ENCODE data around the gene SEMG1.

Gene SEMG1

DNA sequence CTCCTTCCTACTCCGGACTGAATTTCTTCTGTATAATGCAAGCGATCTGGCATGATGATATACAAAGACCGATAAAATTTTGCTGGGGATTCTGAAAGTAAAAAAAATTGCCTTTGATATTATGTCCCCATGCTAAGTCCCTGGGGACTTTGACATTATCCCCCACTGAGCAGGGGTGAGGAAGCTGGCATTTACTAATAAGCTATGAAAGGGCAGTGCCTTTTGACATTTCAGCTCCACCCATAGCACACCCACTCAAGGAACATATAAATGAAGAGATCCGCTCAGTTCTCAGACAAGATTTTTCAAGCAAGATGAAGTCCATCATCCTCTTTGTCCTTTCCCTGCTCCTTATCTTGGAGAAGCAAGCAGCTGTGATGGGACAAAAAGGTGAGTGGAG lies 14.2 kb downstream of the SEMG1 start, which contains the start of gene SEMG2:
TSS of gene SEMG2 (plus strand) at position 298 of the 400 bp plus-strand sequence. CDS start at position 315, 17 bp downstream.
- no peak for DNase-seq

DNA sequence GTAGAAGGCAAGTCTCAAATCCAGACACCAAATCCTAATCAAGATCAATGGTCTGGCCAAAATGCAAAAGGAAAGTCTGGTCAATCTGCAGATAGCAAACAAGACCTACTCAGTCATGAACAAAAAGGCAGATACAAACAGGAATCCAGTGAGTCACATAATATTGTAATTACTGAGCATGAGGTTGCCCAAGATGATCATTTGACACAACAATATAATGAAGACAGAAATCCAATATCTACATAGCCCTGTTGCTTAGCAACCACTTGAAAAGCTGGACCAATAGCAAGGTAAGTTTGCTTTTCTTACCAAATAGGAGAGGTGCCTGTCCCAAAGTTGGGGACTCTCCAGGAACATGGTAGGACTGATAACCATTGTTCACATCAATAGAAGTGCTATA lies 16.3 kb downstream of the SEMG1 start:
- DNase-seq, result no peak

DNA sequence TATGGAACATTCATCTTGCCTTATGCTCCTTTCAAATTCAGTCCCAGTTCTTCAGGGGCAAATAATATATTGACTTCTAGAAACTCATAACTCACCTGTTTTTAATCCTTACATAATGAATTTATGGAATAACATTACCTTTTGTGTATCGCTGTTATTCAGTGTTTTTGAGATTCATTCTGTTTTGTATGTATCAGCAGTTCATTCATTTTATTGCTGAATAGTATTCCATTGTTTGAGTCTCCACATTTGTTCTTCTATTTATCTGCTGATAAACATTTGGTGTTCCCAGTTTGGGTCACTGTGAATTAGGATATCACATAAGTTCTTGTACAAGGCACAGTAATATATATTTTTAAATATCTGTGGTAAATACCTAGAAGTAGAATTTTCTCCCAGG lies 19.5 kb downstream of the SEMG1 start:
- DNase-seq, result no peak

DNA sequence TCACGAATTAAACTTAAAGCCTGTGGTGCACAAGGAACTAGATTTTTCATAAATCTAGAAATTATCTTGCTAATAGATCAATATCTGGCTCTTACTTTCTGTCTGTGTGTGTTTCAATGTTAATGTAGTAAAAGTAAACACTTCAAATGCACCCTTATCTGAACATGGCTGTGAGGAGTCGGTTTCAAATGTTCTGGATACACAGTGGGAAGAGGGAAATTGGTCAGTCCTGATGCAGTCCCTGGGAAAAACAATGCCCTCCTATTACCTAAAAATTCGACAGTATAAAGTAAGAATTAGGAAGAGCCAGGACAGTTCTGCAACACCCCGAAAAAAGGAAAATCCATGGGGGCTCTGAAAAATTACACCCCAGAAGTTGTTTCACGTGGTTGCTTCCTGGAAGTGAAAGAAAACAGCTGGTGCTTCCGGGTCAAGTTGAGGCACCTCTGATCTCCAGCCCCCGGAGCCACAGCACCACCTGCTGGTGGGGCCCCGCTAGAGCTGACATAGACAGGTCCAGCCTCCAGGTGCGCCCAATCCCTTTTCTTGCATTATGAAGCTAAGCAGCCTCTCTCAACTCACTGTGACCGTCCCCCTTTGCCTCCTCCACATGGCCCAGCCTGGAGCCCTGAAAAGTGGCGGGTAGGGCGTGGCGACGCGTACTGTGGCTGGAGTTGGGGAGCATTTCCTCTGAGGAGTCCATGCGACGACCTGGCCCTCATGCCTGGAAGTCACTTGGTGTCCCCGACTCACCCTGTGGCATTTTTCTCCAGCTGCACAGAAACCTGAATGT lies 22.6 kb downstream of the SEMG1 start:
- DNase-seq, result no peak

DNA sequence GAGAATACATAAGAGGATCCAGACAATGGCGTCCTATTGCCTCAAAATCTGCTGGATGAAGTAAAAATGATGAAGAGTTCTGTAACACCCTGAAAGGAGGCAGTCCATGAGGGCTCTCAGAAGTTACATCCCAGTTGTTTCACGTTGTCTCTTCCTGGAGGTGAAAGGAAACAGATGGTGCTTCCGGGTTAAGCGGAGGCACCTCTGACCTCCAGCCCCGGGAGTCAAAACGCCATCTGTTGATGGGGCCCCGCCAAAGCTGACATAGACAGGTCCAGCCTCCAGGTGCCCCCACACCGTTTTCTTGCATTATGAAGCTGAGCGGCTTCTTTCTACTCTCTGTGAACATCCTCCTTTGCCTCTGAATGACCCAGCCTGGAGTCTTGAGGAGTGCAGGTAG lies 23.8 kb downstream of the SEMG1 start:
- DNase-seq, result no peak

DNA sequence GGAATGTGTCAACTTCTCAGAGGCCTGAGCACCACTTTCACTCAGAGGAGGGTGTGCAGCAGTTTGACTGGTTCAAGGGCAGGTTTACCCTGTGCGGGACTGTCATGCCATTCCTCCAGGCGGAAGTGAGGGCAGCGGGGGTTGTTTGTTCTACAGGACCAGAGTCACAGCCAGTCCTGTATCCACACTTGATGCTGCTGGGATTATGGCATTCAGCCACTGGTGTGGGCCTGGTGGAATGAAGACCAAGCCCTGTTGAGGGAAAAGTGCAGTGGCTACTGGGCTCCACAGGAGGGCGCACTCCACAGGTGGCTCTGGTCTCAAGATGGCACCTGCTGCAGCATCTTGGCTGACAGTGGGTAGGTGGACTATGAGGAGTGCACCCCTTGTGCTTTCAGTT lies 29.2 kb downstream of the SEMG1 start:
- no peak for DNase-seq

DNA sequence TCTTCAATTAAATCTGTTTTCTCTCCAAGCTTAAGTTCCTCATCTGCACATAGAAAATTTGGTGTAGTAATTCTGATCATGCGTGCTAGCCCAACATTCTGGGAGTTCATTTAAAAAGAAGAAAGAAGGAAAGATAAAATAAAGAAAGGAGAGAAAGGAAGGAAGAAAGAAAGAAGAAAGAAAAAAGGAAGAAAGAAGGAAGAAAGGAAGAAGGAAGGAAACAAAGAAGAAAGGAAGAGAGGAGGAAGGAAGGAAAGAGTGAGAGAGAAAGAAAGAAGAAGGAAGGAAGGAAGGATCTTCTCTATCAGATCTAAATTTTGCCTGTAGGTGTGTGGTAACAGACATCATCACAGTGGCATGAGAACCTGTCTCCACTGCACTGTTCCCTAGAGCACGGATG lies 31.3 kb downstream of the SEMG1 start:
- no peak for DNase-seq

DNA sequence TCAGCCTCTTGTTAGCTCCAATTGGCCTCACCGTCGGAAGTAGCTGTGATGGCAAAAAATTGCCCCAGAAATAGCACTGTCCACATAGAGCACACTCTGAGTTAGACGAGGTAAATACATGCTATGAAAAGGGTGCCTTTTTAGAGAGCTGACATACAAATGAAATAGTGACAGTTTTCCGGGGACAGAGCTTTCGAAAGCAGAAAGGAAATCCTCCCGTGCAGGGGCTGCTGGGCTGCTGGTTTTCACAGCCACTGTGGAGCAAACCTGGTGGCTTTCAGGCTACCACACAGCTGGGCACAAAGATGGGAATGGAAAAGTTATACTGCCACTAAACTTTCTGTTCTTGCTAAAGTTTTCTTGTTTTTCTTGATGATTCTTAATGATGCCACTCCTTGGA lies 39.3 kb downstream of the SEMG1 start:
- DNase-seq, result no peak

DNA sequence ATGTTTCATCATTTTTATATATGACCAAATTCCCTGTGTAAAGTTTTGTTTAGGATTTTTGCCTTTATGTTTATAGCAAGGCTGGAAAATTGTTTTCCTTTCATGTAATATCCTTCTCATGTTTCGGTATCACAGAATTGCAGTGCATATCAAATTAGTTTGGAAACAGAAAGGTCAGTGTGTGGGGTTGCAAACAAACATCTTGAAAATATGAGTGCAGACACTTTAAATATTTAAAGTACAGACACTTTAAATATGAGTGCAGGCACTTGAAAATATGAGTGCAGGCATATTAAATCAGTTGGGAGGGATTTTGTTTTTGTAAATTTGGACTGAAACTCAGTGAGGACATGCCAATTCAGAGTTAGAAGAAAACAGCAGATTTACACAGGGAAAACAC lies 41.0 kb downstream of the SEMG1 start:
- no peak for DNase-seq

DNA sequence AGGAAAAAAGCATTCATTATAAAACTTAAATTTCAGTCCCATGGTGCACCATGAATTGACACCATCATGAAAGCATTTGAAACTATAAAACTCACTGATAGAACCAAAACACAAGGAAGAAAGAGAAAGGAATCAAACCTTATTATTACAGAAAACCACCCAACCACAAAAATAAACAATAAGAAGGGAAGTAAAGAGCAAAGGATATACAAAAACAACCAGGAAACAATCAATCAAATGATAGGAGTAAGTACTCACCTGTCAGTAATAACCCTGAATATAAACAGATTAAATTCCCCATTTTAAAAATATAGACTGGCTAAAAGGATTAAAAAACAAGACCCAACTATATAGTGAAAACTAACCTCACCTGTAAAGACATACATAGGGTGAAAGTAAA lies 41.8 kb downstream of the SEMG1 start:
- no peak for DNase-seq

DNA sequence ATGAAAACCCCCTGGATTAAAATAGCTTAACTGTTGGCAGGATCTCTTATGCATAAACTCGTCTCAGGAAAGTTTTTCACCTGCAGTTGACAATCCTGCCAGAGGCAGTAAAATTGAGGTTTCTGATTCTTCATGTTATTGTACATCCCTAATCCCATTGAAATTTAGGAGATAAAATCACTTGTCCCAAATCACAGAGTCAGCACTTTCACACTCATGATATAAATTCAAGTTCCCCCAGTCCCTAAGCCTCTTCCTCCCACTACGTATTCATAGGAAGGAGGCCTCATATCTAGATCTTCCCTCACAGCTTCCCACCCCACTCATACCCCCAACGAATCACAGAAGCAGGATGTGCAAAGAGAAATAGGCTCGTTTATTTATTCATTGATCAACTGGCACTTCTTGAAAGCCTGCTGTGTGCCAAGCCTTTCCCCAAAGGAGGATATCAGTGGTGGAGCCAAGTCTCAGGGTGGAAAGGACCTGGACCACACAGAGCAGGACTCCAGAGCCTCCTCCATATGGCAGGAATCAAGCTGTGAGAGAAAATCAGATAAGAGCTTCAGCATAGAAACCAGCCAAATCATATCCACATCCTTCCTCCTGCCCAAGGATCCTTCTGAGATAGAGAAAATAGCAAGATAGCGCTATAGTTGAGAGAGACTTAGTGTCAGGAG lies 45.2 kb downstream of the SEMG1 start:
- no peak for DNase-seq

DNA sequence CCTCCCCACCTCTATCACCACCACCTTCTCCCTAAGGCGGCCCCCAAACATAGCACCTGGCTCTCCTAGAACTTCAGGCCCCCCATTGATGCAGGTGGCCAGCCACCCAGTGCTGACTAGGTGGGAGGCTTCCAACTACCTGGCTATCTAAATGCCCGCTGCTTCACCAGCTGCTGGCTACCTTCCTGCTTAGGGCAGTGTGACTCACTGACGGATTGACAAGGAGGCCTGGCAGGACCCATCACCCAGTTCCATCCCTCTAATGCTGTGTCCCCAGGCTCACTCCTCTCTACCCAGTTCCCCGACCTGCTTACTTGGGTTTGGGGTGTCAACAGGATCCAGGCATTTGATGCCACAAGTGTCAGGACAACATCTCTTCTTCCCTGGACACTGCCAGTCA lies 46.4 kb downstream of the SEMG1 start:
- no peak for DNase-seq

DNA sequence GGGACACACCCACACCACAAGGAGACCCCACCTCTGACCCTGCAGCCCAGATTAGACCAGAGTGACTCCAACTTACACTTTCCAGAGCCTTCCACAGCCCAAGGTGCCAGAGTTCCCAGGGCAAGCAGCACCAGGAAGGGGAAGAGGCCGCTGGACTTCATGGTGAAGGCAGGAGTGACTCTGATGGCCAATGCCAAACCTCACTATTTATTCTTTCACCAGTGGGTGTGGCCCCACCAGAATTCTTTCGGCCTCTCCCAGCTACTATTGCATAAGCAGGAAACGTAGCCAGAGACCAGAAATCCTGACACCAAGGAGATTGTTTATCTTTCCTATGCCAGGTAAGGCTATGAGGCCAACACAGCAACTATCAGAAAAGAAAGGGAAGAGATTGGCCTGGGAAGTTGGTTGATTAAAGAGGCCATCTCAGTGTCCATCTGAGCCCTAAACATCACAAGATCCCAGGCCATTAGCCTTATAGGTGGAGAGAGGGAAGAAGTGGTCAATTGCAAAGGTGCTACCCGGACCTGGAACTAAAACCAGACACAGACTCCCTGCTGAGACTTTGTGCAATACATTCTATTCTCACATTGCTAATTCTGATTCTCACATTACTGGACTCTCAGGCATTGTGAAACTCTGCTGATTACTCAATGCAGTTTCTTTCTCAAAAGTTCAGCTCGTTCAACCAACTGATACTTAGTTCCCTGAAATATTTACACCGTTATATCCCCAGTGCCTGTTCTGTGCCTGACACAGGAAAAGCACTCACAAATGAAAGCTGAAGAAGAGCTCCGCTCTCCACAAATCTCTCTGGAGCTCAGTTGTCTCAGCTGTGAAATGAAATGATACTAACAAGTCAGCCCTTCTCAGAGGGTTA lies 47.8 kb downstream of the SEMG1 start, which contains the start of gene SLPI:
TSS of gene SLPI (minus strand) at position 182 of the 880 bp plus-strand sequence. CDS start at position 161, 21 bp downstream.
- DNase-seq, result no peak

DNA sequence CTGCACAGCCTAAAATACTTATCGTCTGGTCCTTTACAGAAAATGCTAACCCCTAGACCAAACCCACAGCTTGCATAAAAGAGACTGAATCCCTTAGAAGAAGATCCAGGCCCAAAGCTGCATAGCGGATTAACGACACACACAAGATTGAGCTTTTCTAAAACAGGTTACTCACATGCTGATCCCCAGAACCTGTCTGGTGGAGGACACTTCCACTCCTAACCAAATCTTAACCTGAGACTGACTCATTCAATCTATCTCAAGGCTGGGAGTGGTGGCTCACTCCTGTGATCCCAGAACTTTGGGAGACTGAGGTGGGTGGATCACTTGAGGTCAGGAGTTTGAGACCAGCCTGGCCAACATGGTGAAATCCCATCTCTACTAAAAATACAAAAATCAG lies 50.3 kb downstream of the SEMG1 start:
- no peak for DNase-seq

DNA sequence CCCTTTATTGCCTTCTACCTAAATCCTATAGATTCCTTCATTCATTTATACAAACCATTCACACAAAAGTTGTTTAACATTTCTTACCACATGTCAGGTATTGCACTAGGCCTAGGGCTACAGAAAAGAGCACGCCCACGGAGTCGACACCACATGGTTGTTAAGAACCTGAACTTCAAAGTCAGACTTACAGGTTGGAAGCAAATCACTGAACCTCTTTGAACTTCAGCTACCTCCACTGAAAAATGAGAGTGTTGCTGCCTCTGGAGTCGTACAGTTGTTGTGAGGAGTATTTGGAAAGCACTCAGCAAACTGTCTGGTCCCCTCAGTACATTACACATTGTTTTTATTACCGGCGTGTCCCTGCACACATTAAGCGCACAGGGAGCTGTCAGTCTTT lies 50.9 kb downstream of the SEMG1 start:
- DNase-seq, result no peak

DNA sequence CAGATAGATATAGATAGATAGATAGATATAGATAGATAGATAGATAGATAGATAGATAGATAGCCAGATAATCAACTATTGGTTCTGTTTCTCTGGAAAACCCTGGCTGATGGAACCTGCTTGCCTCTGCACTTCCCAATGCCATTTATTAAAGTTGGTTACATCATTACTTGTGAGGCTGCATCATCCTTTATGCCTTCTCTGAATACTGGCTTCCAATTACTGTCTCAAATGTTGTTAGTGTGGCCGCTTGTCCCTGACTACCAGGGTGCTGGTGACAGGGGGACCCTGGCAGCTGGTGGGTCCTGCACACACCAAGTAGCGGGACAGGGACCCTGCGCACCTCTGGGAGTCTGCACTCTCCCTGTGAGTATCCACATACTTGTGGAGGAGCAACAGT lies 51.4 kb downstream of the SEMG1 start:
- no peak for DNase-seq

DNA sequence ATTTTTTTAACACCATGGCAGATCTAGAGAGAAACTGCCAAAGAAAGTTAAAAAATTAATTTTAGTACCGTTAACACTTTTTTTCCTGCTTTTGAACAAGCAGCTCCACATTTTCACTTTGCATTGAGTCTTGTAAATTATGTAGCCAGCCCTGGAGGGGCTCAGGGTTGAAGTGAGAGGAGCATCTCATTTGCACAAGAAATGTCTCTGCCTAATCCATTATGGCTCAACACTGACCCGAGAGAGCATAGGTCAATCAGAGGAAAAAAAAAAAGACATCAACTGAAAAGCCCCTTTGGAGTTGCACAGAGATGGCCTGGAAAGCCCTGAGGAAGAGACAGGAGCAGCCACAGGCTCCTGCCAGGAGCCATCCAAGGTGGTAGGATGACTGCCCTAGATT lies 51.8 kb downstream of the SEMG1 start:
- DNase-seq, result no peak

All from fibroblast of skin of abdomen (primary cell).